Stimulated activated CD4-positive, alpha-beta T cell treated with anti-CD3 and anti-CD28 coated beads, TNF-alpha, amount 100 ng/mL, for 48 hours (primary cell): ENCODE measurements around the gene ALDH3A1.
"Not testable (repeated sequence)": the region's sequence is repeated elsewhere in the genome, so short reads cannot be mapped to it uniquely, and the experiment has no call there.

Experiments
- DNase-seq, 3 donors: peaks; one replicate each; pipeline ENCODE4 v3.0.0-alpha.2; 2020; ENCODE audit warnings: low read depth in 3 of 3

The ALDH3A1 gene

DNA sequence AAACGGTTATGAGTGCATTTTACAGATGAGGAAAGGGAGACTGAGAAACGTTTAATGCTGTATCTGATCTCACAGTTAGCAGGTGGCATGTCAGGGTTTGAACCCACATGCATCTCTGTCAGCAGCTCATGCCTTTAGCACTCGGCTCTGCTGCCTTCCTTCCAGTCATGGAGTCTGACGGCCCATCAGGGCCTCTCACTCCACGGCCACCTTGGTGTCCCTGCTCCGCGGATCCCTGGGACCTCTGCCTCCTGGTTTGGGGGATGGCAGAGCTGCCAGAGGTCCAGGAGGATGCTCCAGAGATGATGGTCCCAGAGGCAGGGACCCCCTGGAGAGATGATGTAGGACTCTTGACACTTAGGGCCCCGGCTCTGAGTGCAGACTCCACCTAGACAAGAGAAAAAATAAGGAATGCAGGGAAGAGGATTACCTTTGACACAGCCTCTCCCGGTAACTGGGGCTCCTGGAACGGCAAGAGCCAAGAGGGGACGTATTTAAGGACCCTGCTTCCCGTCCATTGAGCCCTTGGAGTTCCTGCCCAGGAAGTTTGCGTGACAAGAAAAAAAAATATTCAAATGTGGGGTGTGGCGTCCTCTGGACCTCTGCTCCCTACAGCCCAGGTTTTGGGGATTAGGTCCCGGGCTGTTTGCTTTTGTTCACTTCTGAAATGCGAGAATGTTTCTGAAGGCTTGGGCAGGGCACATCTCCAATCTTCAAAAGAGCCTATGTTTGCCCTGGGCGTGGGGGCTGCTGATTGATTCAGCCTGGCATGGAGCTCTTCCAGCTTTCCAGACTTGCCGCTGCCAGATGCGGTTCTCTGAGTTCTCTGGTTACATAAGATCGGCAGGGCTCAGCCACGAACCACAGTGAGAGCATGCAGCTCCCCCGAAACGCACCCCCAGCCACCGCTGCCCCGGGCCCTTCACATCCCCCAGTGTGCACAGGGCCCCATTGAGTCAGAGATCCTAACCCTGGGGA, at the start of gene ALDH3A1:
Gene ALDH3A1 (minus strand): TSS at position 470 of the 978 bp plus-strand sequence. CDS start 3,169 bp downstream, outside the sequence.
- no peak for DNase-seq

DNA sequence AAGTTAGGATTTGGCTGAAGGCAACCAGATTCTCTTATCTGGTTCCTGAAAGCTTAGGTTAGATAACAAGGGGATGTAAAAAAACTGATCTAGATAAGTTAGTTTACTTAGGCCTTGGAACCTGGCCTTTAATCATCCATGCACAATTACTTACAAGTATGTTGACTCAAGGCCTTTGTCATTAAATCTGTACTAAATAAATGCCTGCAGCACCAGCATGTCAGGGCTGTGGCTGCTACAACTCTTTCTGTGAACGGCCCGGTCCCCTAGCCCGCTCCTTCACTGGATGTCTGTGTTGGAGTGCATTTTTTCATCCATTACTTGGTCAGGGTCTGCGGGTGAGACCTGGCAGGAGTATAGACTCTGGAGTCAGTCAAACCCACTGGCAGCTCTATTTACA, 48.4 kb upstream of the ALDH3A1 start:
- DNase-seq, result no peak

DNA sequence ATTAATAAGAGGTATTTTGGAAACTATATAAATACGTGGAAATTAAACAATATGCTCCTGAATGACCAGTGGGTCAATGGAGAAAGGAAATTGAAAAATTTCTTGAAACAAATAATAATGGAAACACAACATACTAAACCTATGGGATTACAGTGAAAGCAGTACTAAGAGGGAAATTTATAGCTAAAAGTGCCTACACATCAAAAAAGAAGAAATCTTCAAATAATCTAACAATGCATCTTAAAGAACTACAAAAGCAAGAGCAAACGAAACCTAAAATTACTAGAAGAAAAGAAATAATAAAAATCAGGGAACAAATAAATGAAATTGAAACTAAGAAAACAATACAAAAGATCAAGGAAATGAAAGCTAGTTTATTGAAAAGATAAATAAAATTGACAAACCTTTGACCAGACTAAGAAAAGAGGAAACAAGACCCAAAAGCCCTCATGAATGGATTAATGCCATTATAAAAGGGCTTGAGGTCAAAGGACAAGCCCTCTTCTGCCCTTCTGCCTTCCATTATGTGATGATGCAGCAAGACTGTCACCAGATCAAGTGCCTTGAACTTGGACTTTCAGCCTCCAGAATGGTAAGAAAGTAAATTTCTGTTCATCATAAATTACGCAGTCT, 43.9 kb upstream of the ALDH3A1 start:
- no peak for DNase-seq

DNA sequence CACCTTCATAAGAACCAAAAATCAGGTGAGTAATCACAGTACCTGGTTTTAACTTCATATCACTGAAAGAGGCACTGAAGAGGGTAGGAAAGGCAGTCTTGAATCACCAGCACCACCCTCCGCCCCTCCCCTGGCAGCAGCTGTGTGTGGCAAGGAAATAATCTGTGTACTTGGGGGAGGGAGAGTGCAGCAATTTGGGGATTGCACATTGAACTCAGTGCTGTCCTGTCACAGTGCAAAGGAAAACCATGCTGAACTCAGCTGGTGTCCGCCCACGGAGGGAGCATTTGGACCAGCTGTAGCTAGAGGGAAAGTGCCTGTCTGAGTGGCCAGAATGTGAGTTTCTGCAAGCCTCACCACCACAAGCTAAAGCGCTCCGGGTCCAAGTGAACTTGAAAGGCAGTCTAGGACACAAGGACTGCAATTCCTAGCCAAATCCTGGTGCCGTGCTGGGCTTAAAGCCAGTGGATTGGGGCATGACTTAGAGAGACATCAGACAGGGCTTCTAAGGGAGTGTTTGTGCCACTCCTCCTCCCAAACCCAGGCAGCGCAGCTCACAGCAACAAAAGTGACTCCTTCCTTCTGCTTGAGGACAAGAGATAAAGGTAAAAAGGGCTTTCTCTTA, 39.7 kb upstream of the ALDH3A1 start:
- DNase-seq, result peak in 1 of 3 donors; percentile 8

DNA sequence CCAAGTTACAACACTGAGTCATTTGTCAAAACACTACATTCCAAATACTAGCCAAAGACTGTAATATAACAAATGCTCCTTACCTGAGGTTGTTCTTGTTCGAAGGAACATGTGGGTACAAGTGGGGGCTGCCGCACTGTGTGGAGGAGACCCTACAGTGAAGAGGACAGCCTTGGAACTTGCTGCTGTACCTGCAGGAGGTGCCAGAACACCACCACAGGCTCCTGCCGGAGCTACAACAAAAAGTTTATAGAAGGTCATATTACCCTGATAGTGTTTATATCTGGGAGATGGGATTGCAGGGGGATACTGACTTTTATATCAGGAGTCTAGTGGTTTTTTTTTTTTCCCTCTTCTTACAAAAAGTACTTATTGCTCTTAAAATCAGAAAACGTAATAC, 37.8 kb upstream of the ALDH3A1 start:
- DNase-seq, result no peak

DNA sequence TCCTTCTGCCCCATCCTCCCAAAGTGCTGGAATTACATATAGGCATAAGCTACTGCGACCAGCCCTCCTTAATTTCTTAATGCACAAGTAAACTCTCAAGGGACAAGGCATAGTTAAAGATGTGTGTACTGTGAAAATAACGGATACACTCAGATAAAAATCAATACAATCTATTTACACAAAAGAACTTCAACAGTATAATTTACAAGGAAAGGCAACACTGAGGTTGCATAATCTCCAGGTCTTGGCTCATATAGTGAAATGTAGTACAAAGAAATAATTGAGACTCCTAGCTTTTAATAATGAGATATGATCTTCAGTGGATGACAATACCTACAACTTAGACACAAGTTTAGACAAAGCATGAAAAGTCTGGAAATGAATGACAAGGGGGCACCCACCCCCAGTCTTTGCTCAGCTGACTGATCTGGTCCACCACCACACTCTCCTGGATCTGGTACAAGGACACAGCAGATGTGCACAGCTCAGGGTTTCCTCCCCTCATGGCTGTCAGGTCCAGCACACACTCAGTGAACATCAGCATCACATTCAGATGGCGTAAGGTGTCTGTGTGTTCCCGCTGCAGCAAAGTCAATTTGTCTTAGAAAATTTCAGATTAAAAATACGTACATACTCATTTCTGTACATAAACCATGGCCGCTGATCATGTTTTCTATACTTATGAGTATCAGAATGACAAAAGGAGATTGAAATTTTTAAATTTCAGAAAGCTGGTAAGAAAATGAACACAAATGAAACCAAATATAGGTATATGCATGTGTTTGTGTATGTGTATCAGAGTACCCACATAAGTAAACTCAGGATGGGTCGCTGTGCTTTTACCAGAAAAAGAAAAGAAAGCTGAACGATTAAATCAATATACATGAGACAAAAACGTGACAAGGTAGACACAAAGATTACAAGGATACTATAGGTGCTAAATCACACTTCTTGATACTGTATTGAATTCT, 33.7 kb upstream of the ALDH3A1 start:
- no peak for DNase-seq

DNA sequence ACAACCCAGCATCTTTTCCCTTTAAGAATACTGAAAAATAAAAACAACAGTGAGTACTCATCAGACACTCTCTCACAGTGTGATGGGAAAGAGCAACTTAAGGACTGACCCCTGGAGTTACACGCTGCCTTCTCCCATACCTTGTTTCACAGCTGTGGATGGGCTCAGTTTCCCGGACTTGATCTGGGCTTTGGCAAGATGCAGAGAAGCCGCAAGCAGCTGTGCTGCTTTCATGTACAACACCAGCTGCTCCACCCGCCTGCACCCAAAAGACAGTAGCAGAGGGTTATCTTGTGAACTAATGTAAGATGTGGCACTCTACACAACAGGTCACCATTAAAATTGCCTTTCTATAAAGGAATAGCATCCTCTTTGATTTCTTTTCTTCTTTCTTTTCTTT, 32.7 kb upstream of the ALDH3A1 start:
- DNase-seq, result no peak

DNA sequence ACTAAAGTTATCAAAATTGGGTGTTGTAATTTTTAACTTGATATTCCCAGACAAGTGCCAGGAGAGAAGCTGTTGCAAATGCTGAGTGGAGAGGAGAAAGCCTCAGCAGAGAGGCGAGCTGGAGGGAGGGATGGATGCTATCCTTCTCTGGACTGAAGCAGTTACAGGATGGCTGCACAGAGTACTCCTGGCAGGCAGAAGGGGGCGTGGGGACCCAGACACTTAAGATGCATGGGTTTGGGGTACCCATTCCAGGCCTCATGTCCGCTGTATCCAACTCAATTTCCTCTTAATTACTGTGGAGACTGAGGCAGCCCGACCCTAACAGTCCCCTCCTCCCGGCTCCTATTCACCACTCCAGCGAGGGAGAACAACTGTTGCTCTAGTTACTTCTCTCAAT, 25.4 kb upstream of the ALDH3A1 start:
- no peak for DNase-seq

DNA sequence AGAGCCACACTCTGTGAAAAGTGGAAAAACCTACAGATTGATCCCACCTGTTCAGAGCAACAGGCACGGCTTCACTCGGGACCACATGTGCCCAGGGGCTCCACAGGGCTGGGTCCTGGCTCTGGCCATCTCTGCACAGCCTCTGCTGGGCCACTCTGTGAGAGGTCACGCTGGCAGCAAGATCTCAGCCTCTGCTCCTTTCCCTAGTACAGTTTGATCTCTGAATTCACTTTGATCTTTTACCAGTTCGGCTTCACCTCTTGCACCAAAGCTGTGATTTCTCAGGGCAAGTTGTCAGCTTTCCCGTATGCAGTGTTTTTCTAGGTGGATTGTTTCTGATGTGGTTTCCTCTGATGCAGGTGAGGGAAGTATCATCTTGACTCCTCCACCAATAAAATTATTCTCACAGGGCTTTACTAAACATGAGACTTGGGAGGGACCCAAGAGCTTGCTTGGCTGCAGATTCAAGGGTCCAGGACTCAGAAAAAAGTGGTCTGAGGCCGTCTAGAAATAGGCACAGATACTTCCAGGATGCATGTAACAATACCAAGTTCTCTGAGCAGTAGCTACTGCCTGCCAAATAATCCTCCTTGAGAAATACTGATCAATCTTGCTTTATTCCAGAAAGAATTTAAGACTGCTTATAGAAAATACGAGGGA, 24.0 kb upstream of the ALDH3A1 start:
- DNase-seq, result no peak

DNA sequence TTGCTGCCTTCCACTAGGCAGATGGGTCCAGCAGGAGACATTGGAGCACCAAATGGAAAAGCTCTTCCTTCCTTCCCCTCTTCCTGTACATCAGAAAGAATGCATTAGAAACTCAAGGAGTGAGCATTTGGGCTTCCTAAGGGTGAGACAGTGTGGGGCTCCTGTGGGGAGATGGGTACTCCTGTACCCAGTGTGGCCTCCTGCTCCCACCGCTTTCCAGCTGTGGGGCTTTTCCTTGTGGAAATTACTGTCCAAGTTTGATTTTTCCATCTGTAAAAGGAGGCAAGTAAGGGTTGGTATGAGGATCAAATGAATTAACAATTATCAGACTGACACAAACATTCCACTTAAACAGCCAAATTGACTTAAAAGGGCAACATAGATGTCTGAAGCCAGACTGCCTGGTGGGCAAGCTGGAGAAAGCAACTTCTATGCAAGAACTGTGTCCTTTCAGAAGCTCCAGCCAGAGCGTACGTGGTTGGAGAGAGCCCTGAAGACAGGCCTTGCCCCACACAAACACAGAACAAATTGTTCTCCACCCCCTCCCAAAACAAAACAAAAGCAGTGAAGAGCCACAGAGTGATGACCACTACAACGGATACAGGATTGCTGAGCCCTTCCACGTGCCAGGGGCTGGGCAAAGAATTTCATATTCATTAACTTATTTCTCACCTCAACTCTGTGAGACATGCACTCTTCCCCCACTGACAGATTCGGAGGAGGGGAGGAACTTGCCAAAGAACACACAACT, 23.1 kb upstream of the ALDH3A1 start:
- DNase-seq, result no peak

DNA sequence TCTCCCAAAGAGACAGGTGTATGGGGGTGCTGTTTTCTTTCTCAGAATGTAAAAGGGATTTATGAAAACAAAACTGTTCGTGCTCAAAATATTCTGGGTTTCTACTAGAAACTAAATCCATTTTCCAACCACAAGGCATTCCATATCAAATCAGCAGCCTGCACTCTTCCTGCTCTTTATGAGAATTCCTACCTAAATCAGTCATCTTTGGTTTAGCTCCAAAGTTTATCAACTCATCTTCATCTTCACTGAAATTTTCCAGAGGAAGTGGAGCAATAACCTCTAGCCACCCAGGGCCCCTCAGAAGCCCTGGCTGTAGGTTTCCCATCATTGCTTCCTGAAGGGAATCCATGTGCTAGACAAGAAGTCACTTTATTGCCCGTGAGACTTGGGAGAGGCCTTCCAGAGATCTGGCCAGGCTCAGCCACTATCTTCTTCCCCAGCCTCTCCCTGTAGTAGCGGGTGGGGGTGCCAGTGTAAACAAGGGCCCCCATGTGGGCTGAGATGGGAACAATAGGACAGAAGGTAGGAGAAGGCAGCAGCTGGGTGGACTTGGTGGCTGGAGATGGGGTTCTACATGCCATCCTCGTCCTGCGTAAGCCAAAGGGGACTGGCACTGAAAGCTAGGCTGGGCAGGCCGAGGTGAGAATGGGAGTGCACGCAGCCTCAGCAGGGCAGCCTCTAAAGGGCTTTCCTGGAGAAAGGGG, 22.0 kb upstream of the ALDH3A1 start:
- DNase-seq, result no peak

DNA sequence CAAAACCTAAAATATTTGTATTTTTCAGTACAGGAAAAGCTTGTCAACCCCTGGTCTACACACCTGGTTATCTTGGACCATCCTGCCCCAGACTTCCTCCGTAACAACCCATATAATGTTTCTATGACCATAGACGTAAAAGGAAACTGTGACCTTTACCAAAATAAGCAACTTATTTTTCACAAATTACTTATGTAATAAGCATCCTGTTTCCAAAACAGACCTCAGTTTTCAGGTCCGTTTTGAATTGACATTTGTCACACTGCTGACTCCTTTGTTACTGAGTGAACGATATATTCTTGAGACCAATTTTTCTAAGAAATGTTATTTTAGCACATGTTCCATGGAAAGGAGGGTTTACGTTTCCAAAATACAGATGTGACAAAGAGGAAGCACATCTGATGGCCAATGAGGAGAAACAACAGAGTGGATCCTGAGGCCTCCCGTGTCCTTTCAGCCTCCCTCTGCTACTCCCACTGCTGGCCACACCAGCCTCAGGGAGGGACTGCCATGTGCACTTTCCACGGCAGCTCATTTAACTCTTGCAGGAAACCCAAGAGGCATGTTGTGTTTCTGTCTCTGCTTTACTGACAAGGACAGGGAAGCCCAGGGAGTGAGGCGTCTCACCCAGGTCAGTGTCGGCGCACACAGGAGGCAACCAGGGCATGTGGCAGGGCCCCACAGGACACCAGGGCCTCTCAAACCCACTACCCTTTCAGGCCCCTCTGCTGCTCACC, 20.1 kb upstream of the ALDH3A1 start:
- DNase-seq, result no peak

DNA sequence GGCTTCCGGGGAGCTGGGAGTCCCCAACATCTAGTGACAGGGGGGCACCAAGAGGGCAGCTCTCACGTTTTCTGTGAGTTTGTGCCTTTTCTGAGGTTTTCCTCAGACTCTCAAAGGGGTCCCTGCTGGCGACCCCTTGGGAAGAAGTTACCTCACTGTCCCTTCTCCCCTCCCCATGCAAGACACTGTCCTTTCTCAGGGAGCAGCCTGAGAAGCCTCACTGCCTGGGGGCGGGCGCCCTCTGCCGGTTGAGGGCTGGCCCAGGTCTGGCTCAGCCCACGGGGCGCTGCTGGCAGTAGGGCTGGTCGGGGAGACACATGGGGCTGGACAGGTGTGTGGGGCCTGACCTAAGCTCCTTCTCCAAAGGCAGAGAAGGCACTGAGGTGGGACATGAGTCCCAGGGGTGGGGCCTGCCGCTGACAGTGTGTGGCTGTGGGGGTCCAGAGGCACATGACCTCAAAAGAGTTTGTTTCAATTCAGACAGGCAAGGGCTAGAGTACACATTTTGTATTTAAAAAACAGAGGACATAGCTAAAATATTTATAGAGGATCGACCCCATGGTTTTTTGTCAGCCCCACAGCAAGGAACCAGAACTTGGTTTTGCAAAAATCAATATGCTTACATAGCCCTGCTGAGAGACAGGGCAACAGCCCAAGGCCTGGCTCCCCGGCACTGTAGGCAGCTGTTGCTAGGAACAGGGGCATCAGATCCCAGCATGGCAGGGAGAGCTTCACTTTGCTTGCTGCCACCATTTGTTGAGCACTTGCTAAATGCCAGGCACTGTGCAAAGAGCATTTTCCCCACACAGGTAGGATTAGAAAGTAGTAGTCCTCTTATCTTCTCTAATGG, 18.5 kb upstream of the ALDH3A1 start:
- DNase-seq, result peak; percentile 56 to 76 (median 70)

DNA sequence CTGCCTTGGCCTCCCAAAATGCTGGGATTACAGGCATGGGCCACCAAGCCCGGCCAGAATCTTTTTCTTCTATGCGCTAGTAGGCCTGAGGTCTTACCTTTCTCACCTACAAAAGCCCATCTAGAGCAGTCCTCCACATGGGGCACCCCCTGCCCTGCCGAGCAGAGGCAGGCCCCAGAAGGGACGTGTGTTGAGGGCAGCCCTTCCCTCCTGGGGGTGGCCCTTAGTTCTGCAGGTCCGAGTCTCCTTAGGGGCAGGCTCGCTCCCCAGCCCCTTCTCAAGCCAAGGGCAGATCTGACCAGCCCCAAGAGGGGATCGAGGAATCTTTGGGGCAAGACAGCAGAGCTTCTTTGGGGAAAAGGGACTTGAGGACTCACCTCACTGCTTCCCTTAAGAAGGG, 17.9 kb upstream of the ALDH3A1 start:
- DNase-seq, result no peak

DNA sequence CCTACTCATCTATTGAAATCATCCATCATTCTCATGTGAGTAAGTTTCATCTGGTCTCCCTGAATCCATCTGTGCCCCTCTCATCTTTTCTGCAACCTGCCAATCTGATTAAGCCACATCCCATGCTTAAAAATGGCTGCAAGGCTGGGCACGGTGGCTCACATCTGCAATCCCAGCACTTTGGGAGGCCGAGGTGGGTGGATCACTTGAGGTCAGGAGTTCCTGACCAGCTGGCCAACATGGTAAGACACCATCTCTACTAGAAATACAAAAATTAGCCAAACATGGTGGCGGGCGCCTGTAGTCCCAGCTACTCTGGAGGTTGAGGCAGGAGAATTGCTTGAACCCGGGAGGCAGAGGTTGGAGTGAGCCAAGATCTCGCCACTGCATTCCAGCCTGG, 15.9 kb upstream of the ALDH3A1 start:
- not testable (repeated sequence) for DNase-seq

DNA sequence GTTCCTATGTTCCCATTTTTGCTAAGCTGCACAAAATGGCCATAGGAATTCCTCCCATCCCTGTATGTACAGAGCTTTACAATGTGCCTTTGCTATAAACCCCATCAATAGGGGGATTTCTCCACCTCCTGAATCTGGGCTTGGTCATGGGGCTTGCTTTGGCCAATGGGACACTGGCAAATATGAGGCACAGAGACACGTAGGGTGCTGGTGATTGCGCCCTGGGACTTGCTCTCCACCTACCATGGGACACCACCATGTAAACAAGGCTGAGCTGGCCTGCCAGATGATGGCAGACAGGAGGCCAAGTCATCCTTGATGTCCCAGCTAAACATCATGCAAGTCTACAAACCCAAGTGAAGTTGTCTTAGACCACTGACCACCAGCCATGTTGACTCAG, 15.3 kb upstream of the ALDH3A1 start:
- DNase-seq, result no peak

DNA sequence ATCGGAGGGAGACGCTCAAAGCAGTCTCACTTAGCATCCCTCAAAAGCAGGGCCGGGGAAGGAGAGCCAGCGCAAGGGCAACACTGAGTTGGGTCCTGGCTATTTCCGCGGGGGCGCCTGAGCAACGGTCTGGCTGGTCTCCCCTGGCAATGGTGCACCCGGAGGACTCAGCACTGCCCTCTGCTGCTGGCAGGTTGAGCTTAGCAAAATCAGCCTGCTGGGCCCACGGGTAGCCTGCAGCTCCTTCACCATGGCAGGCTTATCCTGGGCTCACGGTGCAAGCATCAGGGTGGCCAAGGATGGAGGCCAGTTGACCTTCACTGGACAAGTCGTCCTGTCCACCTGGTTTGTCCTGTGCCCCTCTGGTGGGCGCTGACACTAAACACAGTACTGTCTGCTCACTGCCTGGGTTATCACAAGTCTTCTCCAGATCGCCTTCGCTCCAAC, 14.4 kb upstream of the ALDH3A1 start:
- DNase-seq, result peak; percentile 21 to 68 (median 24)

DNA sequence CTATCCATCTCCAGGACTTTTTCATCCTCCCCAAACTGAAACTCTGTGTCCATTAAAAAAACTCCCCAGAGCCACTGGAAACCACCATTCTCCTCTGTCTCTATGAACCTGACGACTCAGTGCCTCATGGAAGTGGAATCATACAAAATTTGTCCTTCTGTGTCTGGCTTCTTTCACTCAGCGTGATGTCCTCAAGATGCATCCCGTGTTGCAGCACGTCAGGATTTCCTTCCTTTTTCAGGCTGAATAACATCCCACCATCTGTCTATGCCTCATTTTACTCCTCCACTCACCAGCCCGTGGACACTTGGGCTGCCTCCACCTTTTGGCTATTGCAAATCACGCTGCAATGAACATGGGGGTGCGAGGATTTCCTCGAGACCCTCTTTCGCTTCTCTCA, 12.6 kb upstream of the ALDH3A1 start:
- no peak for DNase-seq
